Measurements from ENCODE around the gene ERN2.

Gene ERN2

GRCh38 chr16:23650674-23651416 is 62.2 kb downstream of the ERN2 start:
- no peak for TF ChIP-seq GATA3 (IDR thresholded peaks at IDR 0.05; ENCODE audit: low read depth, low read length)
- no peak for TF ChIP-seq GATA2 (IDR thresholded peaks at IDR 0.05; ENCODE audit: low read depth, low read length)

DNA sequence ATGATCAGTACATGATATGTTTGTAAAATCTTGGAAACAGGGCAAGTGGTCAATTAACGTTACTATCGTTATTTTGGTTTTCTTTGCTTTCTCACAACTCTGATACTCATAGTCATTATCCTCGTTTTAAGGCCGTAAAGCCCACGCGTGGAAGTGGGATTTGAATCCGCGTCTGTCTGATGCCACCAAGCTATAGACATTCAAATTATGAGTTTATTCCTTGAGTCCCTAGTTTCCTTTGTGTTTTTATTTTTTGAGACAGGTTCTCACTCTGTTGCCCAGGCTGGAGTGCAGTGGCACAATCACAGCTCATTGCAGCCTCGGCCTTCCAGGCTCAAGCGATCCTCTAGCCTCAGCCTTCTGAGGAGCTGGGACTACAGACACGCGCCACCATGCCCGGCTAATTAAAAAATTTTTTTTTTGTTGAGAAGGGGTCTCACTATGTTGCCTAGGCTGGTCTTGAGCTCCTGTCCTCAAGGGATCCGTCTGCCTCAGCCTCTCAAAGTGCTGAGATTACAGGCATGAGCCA is 70.7 kb downstream of the ERN2 start:
- TF ChIP-seq GATA3 (IDR thresholded peaks at IDR 0.05; ENCODE audit: low read depth, low read length), result no peak
- no peak for TF ChIP-seq GATA2 (IDR thresholded peaks at IDR 0.05; ENCODE audit: low read depth, low read length)

DNA sequence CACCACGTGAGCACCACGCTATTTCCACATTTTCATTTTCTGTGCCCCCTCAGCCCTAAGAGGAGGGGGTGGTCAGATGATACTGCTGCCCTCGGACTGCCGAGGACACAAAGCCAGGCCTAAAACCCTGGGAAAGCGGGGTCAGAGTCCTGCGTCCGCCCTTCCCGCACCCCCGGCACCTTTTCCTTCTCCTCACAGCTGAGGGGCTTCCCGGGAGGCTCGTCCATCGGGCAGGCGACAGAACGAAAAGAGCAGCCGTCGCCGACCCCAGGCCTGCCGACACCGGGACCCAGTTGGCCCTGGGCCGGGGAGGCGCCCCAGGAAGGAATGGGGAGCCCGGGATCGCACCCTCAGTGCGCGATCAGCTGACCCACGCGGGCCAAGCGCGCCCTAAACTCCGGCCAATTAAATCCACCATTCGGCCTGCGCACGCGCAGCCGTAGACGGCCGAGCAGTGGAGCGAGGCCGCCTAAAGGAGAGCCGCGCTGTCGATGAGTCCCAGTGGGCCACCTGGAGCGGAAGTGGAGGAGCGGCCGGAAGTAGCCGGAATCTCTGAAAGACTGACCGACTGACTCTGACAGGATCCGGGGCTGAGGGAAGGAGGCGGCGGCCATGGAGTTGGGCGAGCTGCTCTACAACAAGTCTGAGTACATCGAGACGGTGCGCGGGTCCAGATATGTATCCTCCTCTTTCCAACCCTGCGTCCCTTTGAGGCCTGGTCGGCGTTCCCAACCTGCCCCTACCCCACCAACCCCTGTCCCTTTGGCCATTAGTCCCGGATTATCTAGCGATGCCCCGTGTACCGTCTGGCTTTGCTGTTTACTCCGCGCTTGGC is 71.9 kb downstream of the ERN2 start, which contains the start of the genes DCTN5 and PALB2:
DCTN5 (plus strand) TSS at position 536 of the 835 bp plus-strand sequence; CDS start at position 613, 77 bp downstream.
PALB2 (minus strand) TSS at position 380 of the 835 bp plus-strand sequence; CDS start at position 227, 153 bp downstream.
- TF ChIP-seq GATA3 (IDR thresholded peaks at IDR 0.05; ENCODE audit: low read depth, low read length), result no peak
- TF ChIP-seq GATA2 (IDR thresholded peaks at IDR 0.05; ENCODE audit: low read depth, low read length), result no peak

GRCh38 chr16:23640615-23640930 is 72.4 kb downstream of the ERN2 start:
- TF ChIP-seq GATA2 (IDR thresholded peaks at IDR 0.05; ENCODE audit: low read depth, low read length) (no peak), GATA3 (IDR thresholded peaks at IDR 0.05; ENCODE audit: low read depth, low read length) (no peak)

Data from SH-SY5Y (cell line).